K562 (cell line): ENCODE data around the gene BACH1. TPM values are rescaled to one million over a fixed set of nuclear protein-coding genes. Genes with fewer than 3 reads are reported as not detected.

Experiments used
- ATAC-seq: fragments of 200-7000 bp; cut with Tn5 transposase; 3 replicates; pipeline ENCODE4 v1.9.1; 2020; ENCODE audit warnings: moderate library complexity
- BruUV-seq: library from RNA; stranded (reverse); fragments of 400-500 nt; replicated peaks from 2 replicates; lab custom pipeline; 2021; lab: Mats Ljungman, UMichigan
- CTCF ChIA-PET: fragments of 300-600 bp; formaldehyde crosslinking; extraction: SDS; loops from one replicate; lab custom pipeline; 2021; ENCODE audit warnings: low intra/inter-chr PET ratio; lab: Yijun Ruan, JAX
- POLR2A ChIA-PET: fragments of 300-600, 350-650 bp; sonication (Branson Sonifier 250); formaldehyde crosslinking; extraction: SDS; loops from one replicate; lab custom pipeline; 2021; ENCODE audit warnings: antibody characterized with exemption, inconsistent platforms; lab: Yijun Ruan, JAX
- DNase-seq, 4 experiments: peaks; one replicate each; pipeline versions ENCODE4 v3.0.0 to v3.0.0-alpha.2; 2011 to 2018; ENCODE audit warnings: low spot score in 3 of 4, mixed read lengths in 3 of 4; ENCODE audit errors: extremely low read depth in 1 of 4
- FAIRE-seq: peaks from 2 replicates; lab custom pipeline; 2011; peaks lifted over from hg19 to GRCh38; lab: Jason Lieb, UNC
- H2AFZ ChIP-seq: 2 replicates; pipeline ENCODE4 v1.6.0; 2011; ENCODE audit warnings: low read depth, low read length, control low read depth, inconsistent platforms
- H3K27ac ChIP-seq: fragments of 200-600 bp; 3 replicates; pipeline ENCODE4 v1.8.0; 2011; ENCODE audit warnings: low read depth, mild to moderate bottlenecking, control low read depth, inconsistent platforms, low read length, moderate library complexity, mixed read lengths; ENCODE audit errors: extremely low read depth
- H3K27me3 ChIP-seq, 2 experiments: fragments of 300-600 bp in 1 of 2; 2 replicates in 1 of 2; 3 replicates in 1 of 2; pipeline versions ENCODE4 v1.6.0 to v1.8.0; 2011; ENCODE audit warnings: inconsistent platforms in 2 of 2, low read length in 2 of 2, mild to moderate bottlenecking in 1 of 2, mixed read lengths in 1 of 2, moderate library complexity in 1 of 2; ENCODE audit not compliant: control insufficient read depth in 2 of 2, insufficient read depth in 2 of 2
- H3K36me3 ChIP-seq: fragments of 300-600 bp; 3 replicates; pipeline ENCODE4 v1.8.0; 2011; ENCODE audit warnings: mild to moderate bottlenecking, low read length, inconsistent platforms; ENCODE audit not compliant: control insufficient read depth, insufficient read depth
- H3K4me1 ChIP-seq, 2 experiments: fragments of 200-600 bp in 1 of 2; replicated peaks in 1 of 2; 2 replicates in 1 of 2; 3 replicates in 1 of 2; pipeline versions ENCODE4 v1.5.1 to v1.8.0; 2011; ENCODE audit warnings: inconsistent platforms in 2 of 2, low read length in 2 of 2, mild to moderate bottlenecking in 1 of 2, mixed read lengths in 1 of 2, moderate library complexity in 1 of 2; ENCODE audit not compliant: control insufficient read depth in 2 of 2, insufficient read depth in 2 of 2
- H3K4me2 ChIP-seq: 2 replicates; pipeline ENCODE4 v1.6.1; 2011; ENCODE audit warnings: low read length, control low read depth, inconsistent platforms, mixed read lengths; ENCODE audit not compliant: insufficient read depth
- H3K4me3 ChIP-seq: fragments of 200-600 bp; sonication (generic), shearing (Covaris generic); 2 replicates; pipeline ENCODE4 v1.5.1; 2016; ENCODE audit warnings: control low read depth, inconsistent platforms
- H3K79me2 ChIP-seq: fragments of 200-600 bp; 3 replicates; pipeline ENCODE4 v1.8.0; 2011; ENCODE audit warnings: low read length, inconsistent platforms; ENCODE audit not compliant: control insufficient read depth, insufficient read depth
- H3K9ac ChIP-seq, 2 experiments: 2 replicates each; pipeline versions ENCODE4 v1.6.0 to v1.6.1; 2011; ENCODE audit warnings: low read depth in 2 of 2, low read length in 2 of 2, control low read depth in 1 of 2, inconsistent platforms in 1 of 2, mild to moderate bottlenecking in 1 of 2, mixed read lengths in 1 of 2; ENCODE audit not compliant: insufficient read depth in 1 of 2
- H3K9me1 ChIP-seq: one replicate; pipeline ENCODE4 v1.6.0; 2011; ENCODE audit warnings: inconsistent platforms, mild to moderate bottlenecking, low read length, moderate library complexity; ENCODE audit not compliant: control insufficient read depth, insufficient read depth
- H3K9me3 ChIP-seq: replicated peaks from 2 replicates; pipeline ENCODE4 v1.5.1; 2011; ENCODE audit warnings: low read depth, low read length, inconsistent platforms; ENCODE audit not compliant: control insufficient read depth, insufficient read depth
- H4K20me1 ChIP-seq: replicated peaks from 2 replicates; pipeline ENCODE4 v1.6.1; 2011; ENCODE audit warnings: low read length, inconsistent platforms, mixed read lengths; ENCODE audit not compliant: control insufficient read depth, insufficient read depth
- ARHGAP35 ChIP-seq: fragments of 450-650 bp; IDR thresholded peaks from 2 replicates; pipeline ENCODE4 v1.6.1; 2018; ENCODE audit not compliant: partially characterized antibody
- PBX2 ChIP-seq, 2 experiments: IDR thresholded peaks in 1 of 2; conservative IDR thresholded peaks in 1 of 2; 2 replicates each; pipeline ENCODE4 v1.6.1; 2016; ENCODE audit warnings: low read depth in 2 of 2, mild to moderate bottlenecking in 1 of 2, missing compliant biosample characterization in 1 of 2, missing genetic modification characterization in 1 of 2, moderate library complexity in 1 of 2
- WGBS: fragments of 100-300 bp; shearing (Covaris generic); methylation state at CpG from one replicate; pipeline ENCODE4 v1.1.6; 2016; ENCODE audit warnings: low coverage, mixed read lengths; ENCODE audit not compliant: insufficient coverage; ENCODE audit errors: missing lambda C conversion rate; 5-methylcytosine and 5-hydroxymethylcytosine counted together
- in situ Hi-C: fragments of 300-500 bp; cut with MboI; formaldehyde crosslinking; loops from 4 replicates; pipeline ENCODE4 v1.15.0; 2018; ENCODE audit warnings: inconsistent platforms, mixed read lengths
- intact Hi-C: fragments of 100-400 bp; cut with micrococcal nuclease; formaldehyde crosslinking; loops from 2 replicates; pipeline ENCODE4 v1.14.2; 2022
- polyA plus RNA-seq, 8 experiments: library from polyadenylated mRNA; depleted of rRNA in 4 of 8; stranded (reverse) in 5 of 8; unstranded in 3 of 8; fragments of >200 nt; fragmentation: Nextera tagmentation in 2 of 8; fragmentation: Illumina TruSeq in 1 of 8; extraction: Ambion mirVana in 2 of 8; extraction: Trizol in 1 of 8; gene quantifications; 2 replicates each; pipeline versions ENCODE4 v1.2.1 to v1.2.3, GENCODE V29; 2011 to 2014; ENCODE audit warnings: inconsistent platforms in 1 of 8, missing spikeins in 1 of 8
- total RNA-seq, 7 experiments: library from RNA; depleted of rRNA in 6 of 7; stranded (reverse); fragments of >200 nt in 6 of 7; fragmentation: Illumina TruSeq in 2 of 7; extraction: Trizol in 2 of 7; gene quantifications; 2 replicates each; pipeline versions ENCODE4 v1.2.1 to v1.2.3, GENCODE V29; 2011 to 2021; ENCODE audit warnings: low replicate concordance in 1 of 7

BACH1 gene
- total and polyA plus RNA-seq, 9 of the 15 experiments (the other 6 are each of a cell fraction or from before 2014, with no cell fraction given) = 10.6 to 58.5 (median 28.6) TPM

- Histone ChIP-seq H3K4me3 (no peak overlapping the region), H3K4me2 (no peak overlapping the region), H4K20me1 (no peaks in the 10 kb centered on the region), H3K27ac (no peak overlapping the region), H3K9ac (no peak overlapping the region), H2AFZ (no peak overlapping the region), H3K27me3 (no peaks in the 10 kb centered on the region), H3K79me2 (no peaks in the 10 kb centered on the region), H3K4me1 (no peaks in the 10 kb centered on the region), H3K36me3 (no peaks in the 10 kb centered on the region), H3K9me1 (no peaks in the 10 kb centered on the region), H3K9me3 (no peaks in the 10 kb centered on the region)
- DNase-seq = no peak
- in situ Hi-C loops = no loop called here
- CTCF ChIA-PET = no interaction called here
- peak; percentile 72 for ATAC-seq
- no TSS peak for BruUV-seq
- TF ChIP-seq PBX2 (CRISPR knock-in tag; IDR thresholded peaks at IDR 0.05; ENCODE audit: low read depth) (no peak), PBX2 (tag; conservative IDR thresholded peaks at IDR 0.05; ENCODE audit: low read depth) (peak; percentile 50), ARHGAP35 (no peak)
- POLR2A ChIA-PET = no interaction called here
- 69% methylated on average over 6 of the region's 6 CpGs for WGBS
- no peak for FAIRE-seq
- intact Hi-C loops = no loop called here
Measured at GRCh38 chr21:29385934-29386520, 87.3 kb downstream of the BACH1 start.
